Endometrial microvascular endothelial cells (primary cell): ENCODE measurements around the gene CKMT1A. TPM values are rescaled to one million over a fixed set of nuclear protein-coding genes. Genes with fewer than 3 reads are reported as not detected.
"Not testable (repeated sequence)": the region's sequence is repeated elsewhere in the genome, so short reads cannot be mapped to it uniquely, and the experiment has no call there.

Experiments used
- in situ Hi-C: cut with HindIII; loops from 2 replicates; pipeline ENCODE4 v1.10.0; 2017; ENCODE audit warnings: low sequenced_read_pairs, low pct_unique_long_range_greater_than_20kb; ENCODE audit errors: inconsistent ontology term
- total RNA-seq: library from RNA; depleted of rRNA; stranded (reverse); fragments of >200 nt; gene quantifications from one replicate; pipeline ENCODE4 v1.2.3, GENCODE V29; 2015; ENCODE audit errors: inconsistent ontology term

The CKMT1A gene
- total RNA-seq, 1 donor from 2014 or later, result not detected

DNA sequence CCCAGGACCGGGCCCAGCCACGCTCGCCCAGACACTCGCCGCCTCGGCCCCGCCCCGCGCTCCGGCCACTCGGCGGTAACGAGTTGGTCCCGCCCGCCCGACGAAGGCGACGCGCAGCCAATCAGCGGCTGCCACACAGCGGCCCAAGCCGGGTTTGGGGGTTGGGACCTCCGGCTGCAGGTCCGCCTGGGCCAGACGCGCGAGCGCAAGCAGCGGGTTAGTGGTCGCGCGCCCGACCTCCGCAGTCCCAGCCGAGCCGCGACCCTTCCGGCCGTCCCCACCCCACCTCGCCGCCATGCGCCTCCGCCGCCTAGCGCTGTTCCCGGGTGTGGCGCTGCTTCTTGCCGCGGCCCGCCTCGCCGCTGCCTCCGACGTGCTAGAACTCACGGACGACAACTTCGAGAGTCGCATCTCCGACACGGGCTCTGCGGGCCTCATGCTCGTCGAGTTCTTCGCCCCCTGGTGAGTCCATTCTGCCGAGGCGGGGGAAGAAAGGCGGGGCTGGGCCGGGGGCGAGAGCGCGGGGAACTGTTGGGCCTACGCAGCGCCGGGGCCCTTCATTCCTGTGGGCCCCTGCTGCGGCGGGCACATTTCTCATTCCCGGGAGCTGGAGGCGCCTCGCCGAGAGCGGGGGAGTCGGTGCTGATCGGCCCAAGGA lies 52.7 kb downstream of the CKMT1A start, which contains the start of gene PDIA3:
TSS of gene PDIA3 (plus strand) at position 194 of the 658 bp plus-strand sequence. CDS start at position 296, 102 bp downstream.
- in situ Hi-C loops, result not testable (repeated sequence)

GRCh38 chr15:43746903-43747309 lies 53.2 kb downstream of the CKMT1A start:
- in situ Hi-C loops, result not testable (repeated sequence)

GRCh38 chr15:43748376-43748775 lies 54.7 kb downstream of the CKMT1A start:
- in situ Hi-C loops, result no loop called here

Other genes with a start within 250 kb of the CKMT1A start
- gene TP53BP1, start 200.7 kb upstream of the CKMT1A start, total RNA-seq, result 41.0 TPM
- 12.7 TPM for gene MAP1A, start 176.3 kb upstream of the CKMT1A start, total RNA-seq
- 30.3 TPM for gene PPIP5K1, start 103.7 kb upstream of the CKMT1A start, total RNA-seq
- not detected for gene CKMT1B, start 99.8 kb upstream of the CKMT1A start, total RNA-seq
- gene STRC, start 75.1 kb upstream of the CKMT1A start, total RNA-seq, result not detected
- gene CATSPER2, start 45.0 kb upstream of the CKMT1A start, total RNA-seq, result not detected
- gene PDIA3, start 52.6 kb downstream of the CKMT1A start, total RNA-seq, result 340 TPM
- 1.3 TPM for gene ELL3, start 83.1 kb downstream of the CKMT1A start, total RNA-seq
- gene SERF2, start 98.5 kb downstream of the CKMT1A start, total RNA-seq, result 424 TPM
- gene SERINC4, start 106.4 kb downstream of the CKMT1A start, total RNA-seq, result not detected
- 16.1 TPM for gene HYPK, start 106.7 kb downstream of the CKMT1A start, total RNA-seq
- gene MFAP1, start 130.8 kb downstream of the CKMT1A start, total RNA-seq, result 17.7 TPM
- gene WDR76, start 133.1 kb downstream of the CKMT1A start, total RNA-seq, result 20.0 TPM